HG03159 (cell line): ENCODE data around the gene GABBR1.

Experiments used
- ATAC-seq: cut with Tn5 transposase; IDR thresholded peaks from one replicate; pipeline ENCODE4 v1.9.1; 2021; ENCODE audit warnings: mild to moderate bottlenecking, moderate library complexity; ENCODE audit not compliant: unreplicated experiment

Gene GABBR1

GRCh38 chr6:29529956-29530355 is 103.0 kb downstream of the GABBR1 start:
- no peak for ATAC-seq

GRCh38 chr6:29528988-29529560 is 103.9 kb downstream of the GABBR1 start:
- ATAC-seq = no peak

- ATAC-seq = no peak
These were observed 104.6 kb downstream of the GABBR1 start for GRCh38 chr6:29528300-29528931.

GRCh38 chr6:29527564-29527963 is 105.4 kb downstream of the GABBR1 start:
- ATAC-seq = no peak

GRCh38 chr6:29527126-29527525 is 105.9 kb downstream of the GABBR1 start:
- ATAC-seq = no peak

DNA sequence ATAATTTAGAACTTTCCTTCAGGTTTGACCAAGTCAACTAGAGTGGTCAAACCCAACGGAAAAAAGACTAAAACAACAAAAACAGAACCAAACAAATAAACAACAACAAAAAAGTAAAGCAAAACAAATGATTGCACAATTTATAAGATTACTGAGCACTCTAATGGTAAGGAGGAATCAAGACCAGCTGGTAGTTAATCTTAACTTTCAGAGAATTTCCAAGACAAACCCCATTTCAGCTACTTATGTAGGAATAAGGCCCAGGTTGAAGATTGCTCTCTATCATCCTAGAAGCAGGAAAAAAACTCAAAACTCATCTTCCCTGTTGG is 107.7 kb downstream of the GABBR1 start:
- ATAC-seq = no peak

DNA sequence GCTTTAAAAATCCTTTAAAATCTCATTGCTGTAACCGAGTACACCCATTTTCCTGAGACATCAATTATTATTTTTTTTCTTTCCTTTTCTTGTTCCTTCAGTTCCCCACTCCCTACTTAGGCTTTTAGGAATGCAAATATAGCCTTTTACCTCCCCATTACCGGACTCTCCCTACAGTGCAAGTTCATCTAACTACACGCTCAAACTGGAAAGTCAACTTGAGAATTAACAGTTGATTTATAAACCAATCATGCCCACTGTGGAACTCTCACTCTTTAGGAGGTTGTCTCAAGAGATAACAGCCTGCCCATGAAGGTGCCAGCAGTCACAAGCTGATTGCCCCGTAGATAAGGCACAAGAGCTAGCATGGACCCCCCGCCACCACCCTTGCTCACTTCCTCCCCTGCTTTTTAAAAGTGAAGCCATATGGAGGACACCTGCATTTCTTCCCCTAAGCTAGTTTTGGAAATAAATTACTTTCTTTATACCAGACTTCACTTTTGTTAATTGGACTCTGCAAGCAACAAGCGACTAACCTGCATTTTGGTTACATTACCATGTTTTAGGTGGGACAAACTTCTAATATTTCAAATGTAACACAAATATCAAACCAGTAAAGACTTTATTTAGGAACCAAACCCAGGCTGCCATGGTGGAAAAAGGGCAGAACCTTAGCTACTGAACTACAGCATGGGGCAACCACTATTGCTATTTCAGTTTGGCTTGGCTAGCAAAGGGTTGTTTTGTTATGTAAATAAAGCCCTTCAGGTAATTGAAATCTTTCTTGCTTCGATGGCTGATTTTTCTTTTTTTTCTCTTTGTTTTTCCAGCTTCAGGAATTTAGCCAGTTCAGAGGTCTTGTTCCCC is 108.3 kb downstream of the GABBR1 start:
- ATAC-seq = no peak

- no peak for ATAC-seq
These were observed 108.9 kb downstream of the GABBR1 start for GRCh38 chr6:29524044-29524443.

GRCh38 chr6:29522227-29522626 is 110.8 kb downstream of the GABBR1 start:
- no peak for ATAC-seq

DNA sequence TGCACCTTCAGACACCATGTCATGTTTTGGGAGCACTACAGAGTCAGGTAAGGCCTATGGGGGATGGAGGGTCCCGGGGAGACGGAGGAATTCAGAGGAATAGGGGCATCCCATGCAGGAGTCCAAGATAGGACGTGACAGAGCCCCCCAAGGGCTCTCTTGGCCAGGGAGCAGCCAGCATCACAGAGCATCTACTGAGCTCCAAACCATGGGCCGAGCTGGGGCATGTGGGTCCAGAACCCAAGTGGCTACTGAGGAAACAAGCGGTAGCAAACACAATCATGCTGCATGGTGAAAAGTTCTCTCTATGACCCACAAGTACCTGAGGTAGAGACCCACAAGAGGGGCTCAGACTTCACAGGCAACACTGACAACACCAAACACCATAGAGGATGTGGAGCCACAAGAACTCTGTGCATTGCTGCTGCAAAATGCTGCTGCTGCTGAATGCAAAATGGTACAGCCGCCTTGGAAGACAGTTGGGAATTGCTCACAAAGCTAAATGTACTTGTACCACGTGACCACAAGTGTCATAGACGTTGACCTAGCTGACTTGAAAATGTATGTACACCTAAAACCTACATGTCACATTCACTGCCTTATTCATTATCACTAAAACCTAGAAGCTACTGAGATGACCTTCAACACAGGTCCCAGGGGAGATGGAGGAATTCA is 111.8 kb downstream of the GABBR1 start:
- ATAC-seq = no peak

GRCh38 chr6:29520232-29520631 is 112.8 kb downstream of the GABBR1 start:
- no peak for ATAC-seq

DNA sequence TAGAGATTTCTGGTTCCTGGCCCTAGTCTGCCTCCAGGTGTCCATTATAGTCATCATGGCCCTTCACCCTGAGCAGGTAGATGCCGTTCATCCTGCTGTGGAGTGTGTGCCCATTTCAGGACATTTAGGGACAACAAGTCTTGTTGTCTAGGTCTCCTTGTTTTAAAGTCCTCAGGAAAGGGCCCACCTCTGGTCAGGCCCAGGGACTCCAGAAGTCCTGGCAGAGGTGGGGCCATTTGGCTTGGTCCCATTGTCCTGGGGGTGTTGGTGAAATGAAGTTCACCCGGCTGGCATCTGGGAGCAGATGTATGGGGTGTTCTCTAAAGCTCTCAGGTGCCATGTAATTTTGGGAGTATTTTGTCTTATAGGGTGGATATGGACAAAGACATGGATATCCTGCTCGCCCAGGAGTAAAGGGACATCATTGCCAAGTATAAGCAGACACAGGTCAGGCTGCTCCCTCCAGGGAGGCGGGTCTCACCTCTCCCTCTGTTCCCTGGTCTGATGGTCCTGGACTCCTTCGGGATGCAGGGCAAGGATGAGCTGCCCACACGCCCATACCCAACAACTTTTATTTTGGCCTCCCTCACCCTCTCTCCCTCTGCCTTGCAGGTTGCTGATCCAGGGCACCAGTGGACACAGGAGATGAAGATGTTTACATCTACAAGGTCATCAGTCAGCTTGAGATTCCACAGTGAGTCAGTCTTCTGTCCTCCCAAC is 113.5 kb downstream of the GABBR1 start:
- ATAC-seq = no peak

- ATAC-seq = no peak
These were observed 115.1 kb downstream of the GABBR1 start for GRCh38 chr6:29517728-29518440.

- no peak for ATAC-seq
These were observed 115.7 kb downstream of the GABBR1 start for GRCh38 chr6:29517245-29517644.

- no peak for ATAC-seq
These were observed 116.9 kb downstream of the GABBR1 start for GRCh38 chr6:29516108-29516507.

- no peak for ATAC-seq
These were observed 122.2 kb downstream of the GABBR1 start for GRCh38 chr6:29510746-29511300.

DNA sequence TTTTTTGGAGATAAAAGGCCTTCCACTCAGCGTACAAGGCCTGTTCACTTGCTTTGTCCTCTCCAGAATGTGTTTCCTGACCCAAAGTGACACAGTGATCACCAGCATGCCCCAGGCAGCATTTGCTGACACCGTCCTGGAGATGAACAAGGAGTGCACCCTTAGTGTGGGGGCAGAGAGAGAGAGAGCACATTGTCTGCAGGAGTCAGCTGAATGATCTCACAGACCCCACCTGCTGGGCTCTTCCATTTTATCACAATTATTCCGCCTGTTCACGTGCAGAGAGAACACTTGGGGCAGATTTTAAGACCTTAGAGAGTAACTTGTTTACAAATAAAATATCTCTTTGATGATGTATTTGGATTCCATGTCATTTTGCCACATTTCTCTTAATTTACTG is 122.8 kb downstream of the GABBR1 start:
- ATAC-seq = no peak
